Measurements from ENCODE around the gene ST8SIA6. TPM values are rescaled to one million over a fixed set of nuclear protein-coding genes. Genes with fewer than 3 reads are reported as not detected.
A peak's percentile ranks its signal among the peaks of the same experiment; 100 is the strongest.

The ST8SIA6 gene
- total and polyA plus RNA-seq, 9 of the 15 experiments (the other 6 are each of a cell fraction or from before 2014, with no cell fraction given): 0.69 to 6.7 (median 5.0) TPM

- TF ChIP-seq ZNF780A (CRISPR knock-in tag; IDR thresholded peaks at IDR 0.05) (no peak), CHAMP1 (IDR thresholded peaks at IDR 0.05) (no peak), SAFB2 (IDR thresholded peaks at IDR 0.05; ENCODE audit: borderline replicate concordance, low read depth, low read length, severe bottlenecking) (no peak), HNRNPL (IDR thresholded peaks at IDR 0.05; ENCODE audit: low read depth, low read length) (no peak), EGR1 (conservative IDR thresholded peaks at IDR 0.05) (peak; percentile 24; the same call in 1 of the 2 replicates), KAT2B (IDR thresholded peaks at IDR 0.05; ENCODE audit: low read depth, low read length) (no peak), SIRT6 (IDR thresholded peaks at IDR 0.05; ENCODE audit: low read depth, low read length) (no peak), HSF4 (CRISPR knock-in tag; IDR thresholded peaks at IDR 0.05; ENCODE audit: borderline replicate concordance) (no peak), ZBTB26 (CRISPR knock-in tag; IDR thresholded peaks at IDR 0.05) (0 out of 2 replicates have a peak, but pooled peaks have one; percentile 8), MXD1 (CRISPR knock-in tag; IDR thresholded peaks at IDR 0.05; ENCODE audit: borderline replicate concordance, poor library complexity, severe bottlenecking) (no peak), ARNT (IDR thresholded peaks at IDR 0.05) (0 out of 4 replicates have a peak, but pooled peaks of 1 of the 2 experiments have one; percentile 58), ETV1 (tag; conservative IDR thresholded peaks at IDR 0.05; ENCODE audit: low read depth) (0 out of 2 replicates have a peak, but pooled peaks have one; percentile 12), ZNF512 (tag; IDR thresholded peaks at IDR 0.05) (no peak), WHSC1 (IDR thresholded peaks at IDR 0.05; ENCODE audit: low read length) (no peak), BCOR (IDR thresholded peaks at IDR 0.05) (no peak), ZNF146 (CRISPR knock-in tag; IDR thresholded peaks at IDR 0.05; ENCODE audit: unreplicated experiment) (no peak), ZNF143 (CRISPR knock-in tag; IDR thresholded peaks at IDR 0.05) (no peak)
Measured at GRCh38 chr10:17452060-17452841, 2.1 kb downstream of the ST8SIA6 start (continued).

Measured in K562 (cell line).